Stimulated activated CD4-positive, alpha-beta T cell treated with anti-CD3 and anti-CD28 coated beads, Interleukin-1b, Interleukin-23, amount 100 ng/mL, for 1 hour (primary cell): ENCODE measurements around the gene SLC35A3.
A peak's percentile ranks its signal among the peaks of the same experiment; 100 is the strongest.
"Not testable (repeated sequence)": the region's sequence is repeated elsewhere in the genome, so short reads cannot be mapped to it uniquely, and the experiment has no call there.

Experiments
- DNase-seq, 2 donors: peaks; one replicate each; pipeline ENCODE4 v3.0.0-alpha.2; 2020; ENCODE audit warnings: low read depth in 2 of 2

SLC35A3 gene

DNA sequence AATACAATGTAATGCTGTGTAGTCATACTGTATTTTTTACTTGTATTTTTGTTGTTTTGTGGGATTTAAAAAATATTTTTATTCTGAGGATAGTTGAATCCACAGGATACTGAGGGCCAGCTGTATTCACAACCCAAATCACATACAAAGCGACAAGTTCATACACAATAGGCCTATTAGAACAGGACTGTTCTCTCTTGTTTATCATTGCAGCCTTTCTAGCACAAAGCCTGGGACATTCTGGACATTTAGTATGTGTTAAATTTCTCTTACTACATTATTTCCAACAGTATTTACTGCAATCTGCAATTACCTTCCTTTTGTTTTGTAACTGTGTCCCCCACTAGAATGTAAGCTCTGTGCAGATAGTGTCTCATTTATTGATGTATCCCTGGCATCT is 65.4 kb downstream of the SLC35A3 start:
- DNase-seq = no peak

DNA sequence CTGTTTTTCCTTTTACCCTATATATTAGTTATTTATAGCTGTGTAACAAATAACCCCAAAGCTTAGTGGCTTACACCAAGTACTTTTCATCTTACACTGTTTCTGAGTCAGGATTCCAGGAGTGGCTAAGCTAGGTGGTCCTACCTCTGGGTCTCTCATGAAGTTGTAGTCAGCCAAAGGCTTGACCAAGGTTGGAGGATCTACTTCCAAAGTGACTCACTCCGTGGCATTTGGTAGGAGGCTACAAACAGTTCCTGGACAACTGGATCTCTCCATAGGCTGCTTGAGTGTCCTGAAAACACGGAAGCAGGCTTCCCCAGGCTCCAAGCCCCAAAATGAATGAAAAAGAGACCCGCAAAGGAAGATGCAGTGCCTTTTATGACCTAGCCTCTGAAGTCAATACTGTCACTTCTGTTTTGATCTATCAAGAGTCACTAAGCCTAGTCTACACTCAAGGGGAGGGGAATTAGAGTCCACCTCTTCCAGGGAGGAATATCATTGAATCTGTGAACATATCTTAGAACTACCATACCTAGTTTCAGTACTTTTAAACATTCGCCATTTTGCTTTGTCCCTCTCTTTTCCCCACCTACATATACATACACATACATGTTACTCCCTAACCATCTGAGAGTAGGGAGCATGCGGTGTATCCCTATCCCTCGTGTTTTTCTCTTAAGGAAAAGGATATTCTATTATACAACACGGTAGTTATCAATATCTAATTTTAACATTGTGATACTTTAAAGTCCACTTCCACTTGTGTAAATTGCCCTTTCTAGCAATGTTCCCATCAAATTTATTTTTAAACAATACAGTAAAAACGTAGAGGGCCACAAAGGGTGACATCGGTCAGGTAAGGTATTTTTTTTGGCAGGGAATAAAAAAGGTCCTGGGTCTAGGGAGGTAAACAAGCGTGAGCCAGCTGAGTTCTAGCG is 67.2 kb downstream of the SLC35A3 start:
- no peak for DNase-seq

GRCh38 chr1:100037656-100037926 is 67.8 kb downstream of the SLC35A3 start:
- no peak for DNase-seq

DNA sequence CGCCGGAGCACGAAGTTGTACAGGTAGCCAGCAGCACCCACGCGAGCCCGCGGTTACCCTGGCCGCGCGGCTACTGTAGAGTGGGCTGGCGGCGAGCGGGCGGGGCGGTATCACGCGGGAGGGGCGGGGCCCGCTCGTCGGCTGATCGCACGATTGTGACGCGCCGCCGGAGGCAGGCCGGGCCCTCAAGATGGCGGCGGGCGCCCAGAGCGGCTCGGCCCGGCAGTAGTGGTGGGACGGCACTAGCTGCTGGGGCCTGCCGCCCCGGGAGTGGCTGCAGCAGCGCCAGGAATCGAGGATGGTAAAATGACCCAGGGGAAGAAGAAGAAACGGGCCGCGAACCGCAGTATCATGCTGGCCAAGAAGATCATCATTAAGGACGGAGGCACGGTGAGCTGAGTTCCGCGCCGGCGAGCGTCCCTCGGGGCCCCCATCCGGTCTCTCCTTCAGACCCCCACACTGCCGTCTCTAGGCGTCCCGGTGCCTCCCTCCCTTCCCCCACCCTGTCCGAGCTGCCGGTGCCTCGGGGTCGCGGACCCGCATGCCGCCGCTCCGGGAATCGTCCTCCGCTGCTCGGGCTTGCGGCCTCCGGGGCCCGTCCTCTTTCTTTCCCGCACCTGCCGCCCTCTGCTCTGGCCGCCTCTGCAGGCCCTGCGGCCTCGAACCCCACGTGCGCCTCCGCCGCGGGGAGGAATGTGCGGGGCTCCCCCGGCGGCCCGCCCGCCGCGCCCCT is 68.3 kb downstream of the SLC35A3 start:
- DNase-seq = peak; percentile 69 to 84

- DNase-seq = peak; percentile 36 to 51
Measured at GRCh38 chr1:100038660-100039287, 69.0 kb downstream of the SLC35A3 start.

- no peak for DNase-seq
Measured at GRCh38 chr1:100039591-100039990, 69.8 kb downstream of the SLC35A3 start.

DNA sequence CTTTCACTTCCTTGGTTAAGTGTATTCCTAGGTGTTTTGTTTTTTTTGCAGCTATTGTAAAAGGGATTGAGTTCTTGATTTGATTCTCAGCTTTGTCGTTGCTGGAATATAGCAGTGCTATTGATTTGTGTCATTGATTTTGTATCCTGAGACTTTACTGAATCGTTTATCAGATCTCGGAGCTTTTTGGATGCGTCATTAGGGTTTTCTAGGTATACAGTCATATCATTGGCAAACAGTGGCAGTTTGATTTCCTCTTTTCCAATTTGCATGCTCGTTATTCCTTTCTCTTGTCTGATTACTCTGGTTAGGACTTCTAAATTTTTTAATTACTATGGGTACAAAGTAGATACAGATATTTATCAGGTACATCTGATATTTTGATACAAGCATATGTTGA is 75.4 kb downstream of the SLC35A3 start:
- DNase-seq = no peak

- DNase-seq = not testable (repeated sequence)
Measured at GRCh38 chr1:100047235-100047708, 77.5 kb downstream of the SLC35A3 start.

DNA sequence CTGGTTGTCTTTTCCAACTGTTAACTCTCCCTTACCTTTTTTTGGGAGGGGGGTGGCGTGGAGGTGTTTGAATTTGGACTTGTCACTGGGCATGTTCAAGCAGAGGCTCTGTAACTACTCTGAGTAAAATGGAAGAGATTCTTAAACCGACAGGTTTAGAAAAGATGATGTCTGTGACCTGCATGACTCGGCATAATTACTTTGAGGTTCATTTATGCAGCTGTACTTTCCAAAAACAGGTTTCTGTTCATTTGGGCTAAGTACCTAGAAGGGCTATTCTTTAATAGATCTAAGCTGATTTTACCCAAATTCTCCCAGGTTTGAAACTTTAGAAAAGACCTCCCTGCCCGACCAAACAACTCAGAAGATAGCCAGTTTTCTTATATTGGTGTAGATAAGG is 80.3 kb downstream of the SLC35A3 start:
- no peak for DNase-seq

GRCh38 chr1:100051401-100051800 is 81.6 kb downstream of the SLC35A3 start:
- DNase-seq = no peak

DNA sequence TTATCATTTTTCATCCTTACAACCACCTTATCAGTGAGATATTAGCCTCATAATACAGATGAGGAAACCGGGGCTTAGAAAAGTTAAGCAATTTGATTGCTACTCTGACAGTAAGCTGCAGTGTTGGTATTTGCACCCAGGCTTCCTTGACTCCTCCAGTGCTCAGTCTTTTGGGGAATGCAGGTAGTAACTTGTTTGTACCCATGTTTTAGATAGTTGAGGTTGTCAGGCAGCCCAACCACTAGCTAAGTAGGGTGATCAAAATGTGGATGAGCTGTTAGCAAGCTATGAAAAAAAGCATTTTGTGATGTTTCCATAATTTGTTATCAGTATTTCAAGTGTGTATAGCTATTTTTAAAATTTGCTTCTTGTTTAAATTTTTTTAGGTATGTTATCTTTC is 82.1 kb downstream of the SLC35A3 start:
- no peak for DNase-seq

DNA sequence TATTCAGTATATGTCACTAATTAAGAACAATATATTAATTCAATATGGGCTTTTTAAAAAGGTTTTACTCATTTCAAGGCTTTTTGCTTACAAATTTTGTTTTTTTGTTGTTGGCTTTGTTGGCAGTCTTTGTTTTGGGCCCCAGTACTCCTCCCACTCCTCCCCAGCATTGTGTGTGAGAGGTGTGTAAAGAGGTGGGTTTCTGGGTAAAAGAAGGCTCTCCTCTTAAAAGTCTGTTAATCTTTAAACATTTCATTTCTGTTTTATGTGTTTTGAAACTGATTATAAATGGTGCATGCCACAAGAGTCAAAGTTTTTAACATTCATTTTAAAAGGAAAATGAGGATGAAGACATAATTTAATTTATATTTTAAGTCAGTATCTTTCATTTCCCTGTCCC is 83.3 kb downstream of the SLC35A3 start:
- no peak for DNase-seq

DNA sequence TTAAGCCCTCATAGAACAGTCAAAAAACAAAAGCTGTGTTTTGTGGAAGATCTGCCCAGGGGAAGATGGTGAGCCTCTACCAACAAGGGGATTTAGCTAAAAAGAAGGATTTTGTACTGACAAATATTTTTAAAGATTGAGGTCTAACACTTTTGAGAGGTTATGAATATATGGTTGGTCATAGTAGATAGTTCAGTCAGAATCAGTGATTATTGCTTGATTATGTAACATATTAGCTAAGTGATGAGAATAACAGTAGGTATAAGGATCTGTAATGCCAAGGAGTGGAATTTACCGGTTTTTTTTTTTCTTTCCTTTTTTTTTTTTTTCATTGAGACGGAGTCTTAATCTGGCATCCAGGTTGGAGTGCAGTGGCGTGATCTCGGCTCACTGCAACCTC is 83.9 kb downstream of the SLC35A3 start:
- DNase-seq = no peak

- no peak for DNase-seq
Measured at GRCh38 chr1:100061681-100062080, 91.9 kb downstream of the SLC35A3 start.

DNA sequence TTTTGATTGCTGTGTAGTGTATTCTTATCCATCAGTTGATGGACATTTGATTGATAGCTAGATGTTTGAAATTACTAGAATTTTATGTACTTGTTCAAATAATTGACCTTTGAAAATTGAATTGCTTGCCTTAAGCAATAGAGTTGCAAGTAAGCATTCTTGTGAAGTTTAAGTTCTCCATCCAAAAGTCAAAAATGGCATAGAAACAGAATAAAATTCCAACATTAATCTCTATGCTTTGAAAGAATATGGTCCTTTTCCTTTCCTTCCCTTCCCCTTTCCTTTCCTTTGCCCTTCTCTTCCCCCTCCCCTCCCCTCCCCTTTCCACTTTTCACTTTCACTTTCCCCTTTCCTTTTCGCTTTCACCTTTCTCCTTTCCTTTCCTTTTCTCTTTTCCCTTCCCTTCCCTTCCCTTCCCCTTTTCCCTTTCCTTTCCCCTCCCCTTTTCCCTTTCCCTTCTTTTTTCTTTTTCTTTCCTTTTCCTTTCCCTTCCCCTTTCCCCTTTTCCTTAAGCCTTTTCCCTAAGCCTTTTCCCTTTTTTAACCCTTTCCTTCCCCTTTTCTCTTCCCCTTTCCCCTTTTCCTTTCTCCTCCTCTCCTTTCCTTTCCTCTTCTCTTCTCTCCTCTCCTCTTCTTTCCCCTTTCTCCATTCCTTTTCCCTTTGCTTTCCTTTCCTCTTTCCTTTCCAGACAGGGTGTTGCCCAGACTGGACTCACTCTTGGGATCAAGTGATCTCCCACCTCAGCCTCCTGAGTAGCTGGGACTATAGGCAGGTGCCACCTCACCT is 95.6 kb downstream of the SLC35A3 start:
- DNase-seq = no peak

DNA sequence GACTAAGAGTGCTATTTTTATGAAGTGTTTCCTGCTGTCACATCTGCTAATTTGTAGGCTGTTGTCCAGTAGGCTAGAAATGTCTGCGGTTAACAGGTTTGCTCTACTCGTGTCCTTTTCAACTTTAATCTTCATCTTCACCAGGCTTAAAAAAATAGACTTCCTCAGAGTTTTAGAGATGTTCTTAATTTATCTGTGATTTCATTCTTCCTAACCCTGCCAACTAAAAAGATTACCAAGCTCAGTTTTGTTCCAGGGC is 96.1 kb downstream of the SLC35A3 start:
- no peak for DNase-seq

DNA sequence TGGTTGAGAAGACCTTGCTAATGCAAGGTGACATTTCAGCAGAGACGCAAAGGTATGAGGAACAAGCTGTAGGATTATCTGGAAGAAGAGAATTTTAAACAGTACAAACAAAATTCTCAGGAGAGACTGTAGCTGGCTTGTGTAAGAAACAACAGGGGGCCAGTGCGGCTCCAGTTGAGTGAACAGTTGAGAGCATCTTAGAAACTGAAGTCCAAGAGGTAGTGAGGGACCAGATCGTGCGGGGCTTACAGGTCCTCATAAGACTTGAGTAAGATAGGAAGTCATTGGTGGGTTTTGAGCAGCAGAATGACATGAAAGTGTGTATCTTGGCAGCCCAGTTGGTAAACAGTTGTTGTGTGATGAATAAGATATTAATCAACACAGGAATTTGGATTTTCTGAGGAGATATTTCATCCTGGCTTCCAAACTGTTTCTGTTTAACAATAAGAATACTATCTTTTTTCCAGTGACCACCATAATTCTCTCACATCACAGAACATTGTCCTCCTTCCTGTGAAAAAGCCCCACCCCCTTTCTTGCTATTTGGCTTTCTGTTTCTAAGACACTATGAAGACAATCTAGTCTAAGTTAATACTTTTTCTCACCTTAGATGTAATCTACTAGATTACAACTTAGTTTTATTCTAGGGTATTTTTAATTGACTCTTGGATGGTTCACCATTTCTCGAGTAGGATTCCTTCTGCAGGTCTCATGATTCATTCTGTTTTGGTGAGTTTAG is 100.6 kb downstream of the SLC35A3 start:
- DNase-seq = no peak

DNA sequence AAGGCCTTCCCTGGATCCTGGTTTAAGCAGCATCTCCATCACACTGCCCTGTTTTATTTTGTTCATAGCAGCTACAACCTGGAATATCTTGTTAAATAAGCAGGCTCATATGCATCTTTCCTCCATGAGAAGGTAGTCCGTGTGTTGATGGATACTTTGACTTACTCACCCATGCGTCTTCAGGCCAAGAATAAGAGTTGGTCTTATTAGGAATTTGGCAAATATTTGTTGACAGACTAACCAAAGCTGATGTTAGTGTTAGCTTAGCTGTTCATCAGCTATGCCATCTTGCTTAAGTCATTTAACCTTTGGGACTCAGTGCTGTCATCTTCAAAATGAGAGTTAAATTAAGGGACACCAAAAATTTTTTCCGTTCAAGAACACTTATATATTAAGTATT is 103.7 kb downstream of the SLC35A3 start:
- no peak for DNase-seq

- no peak for DNase-seq
Measured at GRCh38 chr1:100074604-100075395, 105.0 kb downstream of the SLC35A3 start.

DNA sequence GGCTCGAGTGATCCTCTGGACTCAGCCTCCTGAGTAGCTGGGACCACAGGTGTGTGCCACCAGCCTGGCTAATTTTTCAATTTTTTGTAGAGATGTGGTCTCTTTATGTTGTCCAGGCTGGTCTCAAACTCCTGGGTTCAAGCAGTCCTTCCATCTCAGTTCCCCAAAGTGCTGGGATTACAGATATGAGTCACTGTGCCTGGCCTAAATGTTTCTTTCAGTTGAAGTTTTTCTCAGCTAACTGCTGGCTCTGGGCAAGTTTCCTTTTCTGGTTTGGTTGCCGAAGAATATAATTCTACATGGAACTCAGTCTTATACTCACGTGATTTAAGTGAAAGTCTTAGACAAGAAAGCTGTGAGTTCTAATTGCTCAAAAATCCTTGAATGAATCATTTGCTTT is 106.0 kb downstream of the SLC35A3 start:
- no peak for DNase-seq

DNA sequence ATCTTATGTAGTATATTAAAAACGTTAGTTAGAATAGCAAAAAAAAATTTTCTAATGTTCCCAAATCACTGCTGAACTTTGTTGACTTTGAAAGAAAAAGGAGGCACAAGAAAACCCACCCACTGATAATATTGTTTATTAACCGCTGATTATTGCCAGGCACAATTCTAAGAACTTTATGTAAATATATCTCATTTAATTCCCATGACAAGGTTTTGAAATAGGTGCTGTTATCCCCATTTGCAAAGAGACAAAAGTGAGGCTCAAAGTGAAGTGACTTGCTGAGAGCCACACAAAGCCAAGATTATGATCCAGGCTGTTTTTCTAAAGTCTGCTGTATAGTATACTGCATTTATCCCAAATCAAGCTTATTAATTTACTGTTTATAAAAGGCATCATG is 106.5 kb downstream of the SLC35A3 start:
- DNase-seq = no peak
